IMR-90 (cell line): ENCODE data around the gene CDON. TPM values are rescaled to one million over a fixed set of nuclear protein-coding genes. Genes with fewer than 3 reads are reported as not detected.

Experiments
- ATAC-seq: fragments of 200-7000 bp; cut with Tn5 transposase; 2 replicates; pipeline ENCODE4 v1.9.1; 2020; ENCODE audit warnings: low read depth, mild to moderate bottlenecking, moderate library complexity
- BruUV-seq: library from RNA; stranded (reverse); fragments of 400-500 nt; replicated peaks from 2 replicates; lab custom pipeline; 2021; lab: Mats Ljungman, UMichigan
- CTCF ChIA-PET: fragments of 300-600 bp; formaldehyde crosslinking; extraction: SDS; loops from one replicate; lab custom pipeline; 2021; ENCODE audit warnings: antibody characterized with exemption; lab: Yijun Ruan, JAX
- POLR2A ChIA-PET: fragments of 300-600 bp; sonication (Branson Sonifier 250); formaldehyde crosslinking; loops from one replicate; lab custom pipeline; 2022; ENCODE audit warnings: antibody characterized with exemption; ENCODE audit not compliant: unreplicated experiment; lab: Charles Lee
- DNase-seq: peaks from one replicate; pipeline ENCODE4 v3.0.0; 2013
- H2AFZ ChIP-seq: replicated peaks from 2 replicates; pipeline ENCODE3; 2013; ENCODE audit warnings: low read length, mild to moderate bottlenecking; ENCODE audit not compliant: poor library complexity
- H2AK5ac ChIP-seq: 2 replicates; pipeline ENCODE4 v1.6.1; 2013; ENCODE audit warnings: low read depth, low read length, inconsistent platforms
- H2AK9ac ChIP-seq: replicated peaks from 2 replicates; pipeline ENCODE3; 2013; ENCODE audit warnings: mild to moderate bottlenecking, low read depth, low read length, moderate library complexity; ENCODE audit not compliant: poor library complexity
- H2BK120ac ChIP-seq: 2 replicates; pipeline ENCODE4 v1.6.1; 2013; ENCODE audit warnings: low read depth, low read length, inconsistent platforms
- H2BK15ac ChIP-seq: 3 replicates; pipeline ENCODE4 v1.6.1; 2013; ENCODE audit warnings: low read depth, low read length, inconsistent platforms
- H2BK20ac ChIP-seq: 2 replicates; pipeline ENCODE4 v1.6.1; 2013; ENCODE audit warnings: low read depth, mild to moderate bottlenecking, inconsistent platforms, low read length, moderate library complexity
- H2BK5ac ChIP-seq: 2 replicates; pipeline ENCODE4 v1.6.1; 2013; ENCODE audit warnings: mild to moderate bottlenecking, low read depth, low read length, inconsistent platforms; ENCODE audit not compliant: poor library complexity, severe bottlenecking
- H3K14ac ChIP-seq: replicated peaks from 2 replicates; pipeline ENCODE4 v1.6.1; 2013; ENCODE audit warnings: low read depth, low read length, inconsistent platforms
- H3K18ac ChIP-seq: 2 replicates; pipeline ENCODE4 v1.6.1; 2013; ENCODE audit warnings: low read depth, low read length, control low read depth
- H3K23ac ChIP-seq: 2 replicates; pipeline ENCODE4 v1.6.1; 2013; ENCODE audit warnings: low read depth, low read length, inconsistent platforms
- H3K27ac ChIP-seq: 2 replicates; pipeline ENCODE4 v1.5.1; 2013; ENCODE audit warnings: mild to moderate bottlenecking, control low read depth, low read length; ENCODE audit not compliant: insufficient read depth
- H3K27me3 ChIP-seq: 2 replicates; pipeline ENCODE4 v1.6.1; 2013; ENCODE audit warnings: low read length; ENCODE audit not compliant: control insufficient read depth, insufficient read depth
- H3K36me3 ChIP-seq: 2 replicates; pipeline ENCODE4 v1.6.1; 2013; ENCODE audit warnings: low read length, mixed read lengths; ENCODE audit not compliant: control insufficient read depth, insufficient read depth
- H3K4ac ChIP-seq: 2 replicates; pipeline ENCODE4 v1.6.1; 2013; ENCODE audit warnings: low read depth, low read length, inconsistent platforms
- H3K4me1 ChIP-seq: 2 replicates; pipeline ENCODE4 v1.6.1; 2013; ENCODE audit warnings: low read length, mixed read lengths; ENCODE audit not compliant: control insufficient read depth, insufficient read depth
- H3K4me2 ChIP-seq: 2 replicates; pipeline ENCODE4 v1.6.1; 2013; ENCODE audit warnings: low read depth, mild to moderate bottlenecking, control low read depth, low read length, moderate library complexity
- H3K4me3 ChIP-seq: 2 replicates; pipeline ENCODE4 v1.5.1; 2013; ENCODE audit warnings: low read depth, mild to moderate bottlenecking, control low read depth, low read length, moderate library complexity; ENCODE audit not compliant: insufficient read depth
- H3K56ac ChIP-seq: 2 replicates; pipeline ENCODE4 v1.6.1; 2013; ENCODE audit warnings: low read length, inconsistent platforms; ENCODE audit not compliant: insufficient read depth; ENCODE audit errors: extremely low read depth
- H3K79me1 ChIP-seq, 2 experiments: 2 replicates each; pipeline ENCODE4 v1.6.1; 2013; ENCODE audit warnings: low read length in 2 of 2, inconsistent platforms in 1 of 2, low read depth in 1 of 2
- H3K9ac ChIP-seq: 2 replicates; pipeline ENCODE4 v1.6.1; 2013; ENCODE audit warnings: low read depth, low read length, control low read depth
- H3K9me1 ChIP-seq: 2 replicates; pipeline ENCODE4 v1.6.1; 2013; ENCODE audit warnings: low read length, inconsistent platforms; ENCODE audit not compliant: insufficient read depth
- H3K9me3 ChIP-seq: 2 replicates; pipeline ENCODE4 v1.6.1; 2013; ENCODE audit warnings: low read length; ENCODE audit not compliant: control insufficient read depth, insufficient read depth
- H4K20me1 ChIP-seq: 2 replicates; pipeline ENCODE4 v1.6.1; 2013; ENCODE audit warnings: low read length, inconsistent platforms; ENCODE audit not compliant: insufficient read depth
- H4K5ac ChIP-seq: 2 replicates; pipeline ENCODE4 v1.6.1; 2013; ENCODE audit warnings: mild to moderate bottlenecking, low read depth, low read length, control low read depth
- H4K8ac ChIP-seq, 2 experiments: 2 replicates each; pipeline ENCODE4 v1.6.1; 2013; ENCODE audit warnings: low read depth in 2 of 2, low read length in 2 of 2, control low read depth in 1 of 2, inconsistent platforms in 1 of 2
- H4K91ac ChIP-seq: 2 replicates; pipeline ENCODE4 v1.6.1; 2013; ENCODE audit warnings: low read depth, low read length, inconsistent platforms; ENCODE audit not compliant: insufficient read depth
- BHLHE40 ChIP-seq: fragments of 150-350 bp; IDR thresholded peaks from 2 replicates; pipeline ENCODE4 v1.6.1; 2016; ENCODE audit warnings: mild to moderate bottlenecking, low read depth, low read length
- CEBPB ChIP-seq: IDR thresholded peaks from 2 replicates; pipeline ENCODE4 v1.6.1; 2012; ENCODE audit warnings: low read depth, low read length, improper control_type of control experiment
- CHD1 ChIP-seq: IDR thresholded peaks from 2 replicates; pipeline ENCODE4 v1.6.1; 2012; ENCODE audit warnings: low read depth, low read length, improper control_type of control experiment
- FOS ChIP-seq: fragments of 150-350 bp; IDR thresholded peaks from 2 replicates; pipeline ENCODE4 v1.6.1; 2016; ENCODE audit warnings: low read depth, low read length
- MAFK ChIP-seq: IDR thresholded peaks from 2 replicates; pipeline ENCODE4 v1.6.1; 2012; ENCODE audit warnings: low read depth, low read length, improper control_type of control experiment
- MAZ ChIP-seq: IDR thresholded peaks from 2 replicates; pipeline ENCODE4 v1.6.1; 2012; ENCODE audit warnings: low read depth, mild to moderate bottlenecking, low read length, improper control_type of control experiment, moderate library complexity, borderline replicate concordance
- MXI1 ChIP-seq: IDR thresholded peaks from 2 replicates; pipeline ENCODE4 v1.6.1; 2012; ENCODE audit warnings: low read depth, mild to moderate bottlenecking, low read length, moderate library complexity, borderline replicate concordance
- NFE2L2 ChIP-seq: fragments of 150-350 bp; IDR thresholded peaks from 2 replicates; pipeline ENCODE4 v1.6.1; 2016; ENCODE audit warnings: low read depth, mild to moderate bottlenecking, low read length
- POLR2A ChIP-seq: IDR thresholded peaks from 2 replicates; pipeline ENCODE4 v1.6.1; 2012; ENCODE audit warnings: mild to moderate bottlenecking, low read depth, low read length
- RAD21 ChIP-seq: IDR thresholded peaks from 2 replicates; pipeline ENCODE4 v1.6.1; 2012; ENCODE audit warnings: low read length, improper control_type of control experiment
- RCOR1 ChIP-seq: IDR thresholded peaks from 2 replicates; pipeline ENCODE4 v1.6.1; 2012; ENCODE audit warnings: mild to moderate bottlenecking, low read length, improper control_type of control experiment; ENCODE audit not compliant: insufficient replicate concordance
- RFX5 ChIP-seq: IDR thresholded peaks from 2 replicates; pipeline ENCODE4 v1.8.0; 2012; ENCODE audit warnings: low read depth, mild to moderate bottlenecking, low read length, moderate library complexity
- SMC3 ChIP-seq: fragments of 150-350 bp; IDR thresholded peaks from 2 replicates; pipeline ENCODE4 v1.6.1; 2016; ENCODE audit warnings: low read depth, mild to moderate bottlenecking, antibody characterized with exemption, low read length, moderate library complexity
- WGBS, 2 experiments: methylation state at CpG; one replicate each; pipeline versions ENCODE4 v1.1.5 to v1.1.7; 2013; ENCODE audit warnings: missing lambda C conversion rate in 2 of 2; ENCODE audit not compliant: insufficient read length in 1 of 2; ENCODE audit errors: extremely low coverage in 2 of 2; 5-methylcytosine and 5-hydroxymethylcytosine counted together
- dilution Hi-C: fragments of 300-500 bp; cut with HindIII; formaldehyde crosslinking; loops from one replicate; pipeline ENCODE4 v1.14.3; 2018; ENCODE audit warnings: low sequenced_read_pairs; ENCODE audit not compliant: unreplicated experiment
- in situ Hi-C: fragments of 300-500 bp; cut with MboI; formaldehyde crosslinking; loops from 3 replicates; pipeline ENCODE4 v1.14.3; 2019; ENCODE audit warnings: low sequenced_read_pairs, inconsistent platforms, mixed read lengths
- intact Hi-C: fragments of 100-400 bp; cut with micrococcal nuclease; formaldehyde crosslinking; loops from 2 replicates; pipeline ENCODE4 v1.10.0; 2022
- polyA plus RNA-seq, 3 experiments: library from polyadenylated mRNA; depleted of rRNA; stranded (reverse); fragments of >200 nt; gene quantifications; 2 replicates each; pipeline ENCODE4 v1.2.3, GENCODE V29; 2012; ENCODE audit warnings: low replicate concordance in 1 of 3
- total RNA-seq: library from RNA; depleted of rRNA; stranded (reverse); fragments of >200 nt; gene quantifications from 2 replicates; pipeline ENCODE4 v1.2.3, GENCODE V29; 2012
- TF ChIP-seq, protein P1 (sequence below): conservative IDR thresholded peaks from 2 replicates; pipeline ENCODE4 v1.5.1; 2012; ENCODE audit warnings: mild to moderate bottlenecking, low read depth, low read length, improper control_type of control experiment
- TF ChIP-seq, protein P2 (sequence below): fragments of 150-350 bp; IDR thresholded peaks from 2 replicates; pipeline ENCODE4 v1.6.1; 2017; ENCODE audit warnings: mild to moderate bottlenecking, antibody characterized with exemption, low read length, low read depth
- TF ChIP-seq, protein P3 (sequence below): fragments of 150-350 bp; IDR thresholded peaks from 2 replicates; pipeline ENCODE4 v1.6.1; 2016; ENCODE audit warnings: low read depth, mild to moderate bottlenecking, low read length, moderate library complexity, borderline replicate concordance

CDON gene
- total and polyA plus RNA-seq, 2 of the 4 experiments (the other 2 are of a cell fraction) = 1.2 to 3.8 TPM

DNA sequence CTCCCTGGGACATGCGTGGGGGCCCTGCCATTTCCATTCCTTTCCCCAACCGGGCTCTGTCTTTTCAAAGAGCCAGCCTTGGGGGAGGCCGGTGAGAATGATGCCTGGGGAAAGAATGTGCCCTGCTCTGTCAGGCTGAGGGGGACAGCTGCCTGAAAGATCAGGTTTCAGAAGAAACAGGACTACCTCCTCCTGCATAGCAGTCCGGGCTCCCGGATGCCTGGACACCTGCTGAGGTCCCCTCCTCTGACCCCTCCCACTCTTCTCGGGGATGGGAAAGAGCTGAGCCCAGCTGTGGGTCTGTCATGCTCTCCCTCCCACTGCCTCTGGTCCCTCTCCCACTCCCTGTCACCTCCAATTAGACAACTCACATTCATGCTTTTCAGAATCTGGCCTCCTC lies 41.8 kb upstream of the CDON start:
- Histone ChIP-seq H2AK5ac (no peak overlapping the region), H3K4me2 (no peak overlapping the region), H3K56ac (no peak overlapping the region), H4K5ac (no peak overlapping the region), H2BK120ac (no peak overlapping the region), H3K36me3 (no peaks in the 10 kb centered on the region), H3K4me3 (no peak overlapping the region), H2BK5ac (no peak overlapping the region), H2BK20ac (no peak overlapping the region), H4K8ac (no peak overlapping the region), H2AFZ (no peak overlapping the region), H3K23ac (no peak overlapping the region), H3K27ac (no peak overlapping the region), H3K79me1 (no peaks in the 10 kb centered on the region), H3K9me3 (no peaks in the 10 kb centered on the region), H3K27me3 (peaks cover 48% of the 10 kb centered on the region), H3K4me1 (no peaks in the 10 kb centered on the region; the same call in 1 of the 2 replicates), H3K9me1 (no peaks in the 10 kb centered on the region), H4K91ac (no peak overlapping the region), H3K14ac (no peak overlapping the region), H3K18ac (no peak overlapping the region), H3K4ac (no peak overlapping the region), H4K20me1 (no peaks in the 10 kb centered on the region), H2AK9ac (no peak overlapping the region), H2BK15ac (no peak overlapping the region), H3K9ac (no peak overlapping the region)
- WGBS, 2 experiments = 29% methylated on average over 1 of the region's 6 CpGs; no CpG with 5 or more reads in 1 of the 2 experiments
- TF ChIP-seq POLR2A (no peak), MAZ (no peak), RAD21 (no peak), CEBPB (no peak), MXI1 (no peak), RFX5 (no peak), RCOR1 (no peak), BHLHE40 (no peak), NFE2L2 (no peak), MAFK (no peak), FOS (no peak), SMC3 (no peak), CHD1 (no peak)
- TF ChIP-seq, protein P1, sequence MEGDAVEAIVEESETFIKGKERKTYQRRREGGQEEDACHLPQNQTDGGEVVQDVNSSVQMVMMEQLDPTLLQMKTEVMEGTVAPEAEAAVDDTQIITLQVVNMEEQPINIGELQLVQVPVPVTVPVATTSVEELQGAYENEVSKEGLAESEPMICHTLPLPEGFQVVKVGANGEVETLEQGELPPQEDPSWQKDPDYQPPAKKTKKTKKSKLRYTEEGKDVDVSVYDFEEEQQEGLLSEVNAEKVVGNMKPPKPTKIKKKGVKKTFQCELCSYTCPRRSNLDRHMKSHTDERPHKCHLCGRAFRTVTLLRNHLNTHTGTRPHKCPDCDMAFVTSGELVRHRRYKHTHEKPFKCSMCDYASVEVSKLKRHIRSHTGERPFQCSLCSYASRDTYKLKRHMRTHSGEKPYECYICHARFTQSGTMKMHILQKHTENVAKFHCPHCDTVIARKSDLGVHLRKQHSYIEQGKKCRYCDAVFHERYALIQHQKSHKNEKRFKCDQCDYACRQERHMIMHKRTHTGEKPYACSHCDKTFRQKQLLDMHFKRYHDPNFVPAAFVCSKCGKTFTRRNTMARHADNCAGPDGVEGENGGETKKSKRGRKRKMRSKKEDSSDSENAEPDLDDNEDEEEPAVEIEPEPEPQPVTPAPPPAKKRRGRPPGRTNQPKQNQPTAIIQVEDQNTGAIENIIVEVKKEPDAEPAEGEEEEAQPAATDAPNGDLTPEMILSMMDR = no peak
- TF ChIP-seq, protein P2, sequence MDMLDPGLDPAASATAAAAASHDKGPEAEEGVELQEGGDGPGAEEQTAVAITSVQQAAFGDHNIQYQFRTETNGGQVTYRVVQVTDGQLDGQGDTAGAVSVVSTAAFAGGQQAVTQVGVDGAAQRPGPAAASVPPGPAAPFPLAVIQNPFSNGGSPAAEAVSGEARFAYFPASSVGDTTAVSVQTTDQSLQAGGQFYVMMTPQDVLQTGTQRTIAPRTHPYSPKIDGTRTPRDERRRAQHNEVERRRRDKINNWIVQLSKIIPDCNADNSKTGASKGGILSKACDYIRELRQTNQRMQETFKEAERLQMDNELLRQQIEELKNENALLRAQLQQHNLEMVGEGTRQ = no peak
- TF ChIP-seq, protein P3, sequence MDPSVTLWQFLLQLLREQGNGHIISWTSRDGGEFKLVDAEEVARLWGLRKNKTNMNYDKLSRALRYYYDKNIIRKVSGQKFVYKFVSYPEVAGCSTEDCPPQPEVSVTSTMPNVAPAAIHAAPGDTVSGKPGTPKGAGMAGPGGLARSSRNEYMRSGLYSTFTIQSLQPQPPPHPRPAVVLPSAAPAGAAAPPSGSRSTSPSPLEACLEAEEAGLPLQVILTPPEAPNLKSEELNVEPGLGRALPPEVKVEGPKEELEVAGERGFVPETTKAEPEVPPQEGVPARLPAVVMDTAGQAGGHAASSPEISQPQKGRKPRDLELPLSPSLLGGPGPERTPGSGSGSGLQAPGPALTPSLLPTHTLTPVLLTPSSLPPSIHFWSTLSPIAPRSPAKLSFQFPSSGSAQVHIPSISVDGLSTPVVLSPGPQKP = no peak
- CTCF ChIA-PET = no interaction called here
- POLR2A ChIA-PET = no interaction called here
- in situ Hi-C loops = no loop called here
- intact Hi-C loops = no loop called here
- ATAC-seq = no peak
- DNase-seq = no peak
- dilution Hi-C loops = no loop called here
- no TSS peak for BruUV-seq
